Body of pancreas (tissue), 4 donors: ENCODE measurements around the gene NPR1. TPM values are rescaled to one million over a fixed set of nuclear protein-coding genes. Genes with fewer than 3 reads are reported as not detected.

Source experiments
- ATAC-seq: fragments of 150-250 bp; one replicate; pipeline ENCODE4 v1.9.1; 2016
- DNase-seq, 4 donors: peaks; one replicate each; pipeline ENCODE4 v3.0.0-alpha.2; 2019
- H3K27ac ChIP-seq, 4 donors: fragments of 200-600 bp; sonication (generic); 1 replicate in 3 of 4; 2 replicates in 1 of 4; pipeline versions ENCODE4 v1.5.1 to v1.6.1; 2016 to 2019; ENCODE audit warnings: mild to moderate bottlenecking in 1 of 4, mixed read lengths in 1 of 4, moderate library complexity in 1 of 4
- H3K27me3 ChIP-seq, 2 donors: fragments of 200-600 bp; sonication (generic); one replicate each; pipeline ENCODE4 v1.6.0; 2016; ENCODE audit warnings: mild to moderate bottlenecking in 1 of 2
- H3K36me3 ChIP-seq, 2 donors: fragments of 200-600 bp; sonication (generic); replicated peaks in 1 of 2; 2 replicates each; pipeline ENCODE4 v1.5.1; 2016; ENCODE audit warnings: low read depth in 2 of 2; ENCODE audit not compliant: insufficient read depth in 1 of 2
- H3K4me1 ChIP-seq: fragments of 200-600 bp; sonication (generic); one replicate; pipeline ENCODE4 v1.6.0; 2016
- H3K4me3 ChIP-seq, 2 donors: fragments of 200-600 bp; sonication (generic); 1 replicate in 1 of 2; 2 replicates in 1 of 2; pipeline ENCODE4 v1.5.1; 2016 to 2019
- H3K9me3 ChIP-seq, 3 donors: fragments of 200-600 bp; sonication (generic); 1 replicate in 2 of 3; 2 replicates in 1 of 3; pipeline ENCODE4 v1.5.1; 2016
- POLR2A ChIP-seq, 3 donors: fragments of 450-650 bp; IDR thresholded peaks; one replicate each; pipeline ENCODE4 v1.6.1; 2016; ENCODE audit warnings: antibody characterized with exemption in 3 of 3, mild to moderate bottlenecking in 2 of 3
- WGBS, 2 donors: methylation state at CpG; one replicate each; pipeline ENCODE4 v1.1.5; 2017; 5-methylcytosine and 5-hydroxymethylcytosine counted together
- intact Hi-C: fragments of 100-400 bp; cut with DNase I; formaldehyde crosslinking; loops from one replicate; pipeline ENCODE4 v1.15.1; 2023
- microRNA-seq, 2 donors: library from miRNA; unstranded; fragments of <30 nt; microRNA quantifications; one replicate each; pipeline ENCODE4, GENCODE V29; 2016; ENCODE audit warnings: borderline number of aligned reads in 2 of 2, borderline replicate concordance in 2 of 2
- small RNA-seq: library from RNA; depleted of rRNA; stranded (forward); fragments of <200 nt; gene quantifications from one replicate; pipeline ENCODE3, GENCODE V24; 2016
- total RNA-seq, 2 donors: library from RNA; depleted of rRNA; stranded (reverse); fragments of >200 nt; gene quantifications; one replicate each; pipeline ENCODE4 v1.1.0, GENCODE V29; 2016
- TF ChIP-seq, protein P1 (sequence below), 7 experiments: fragments of 450-650 bp in 4 of 7; fragments of 200-600 bp in 3 of 7; sonication (generic) in 3 of 7; IDR thresholded peaks; one replicate each; pipeline ENCODE4 v1.5.1; 2016 to 2019; ENCODE audit warnings: antibody characterized with exemption in 7 of 7

NPR1 gene
- total RNA-seq, 2 donors from 2014 or later = 11.7 to 16.5 TPM

DNA sequence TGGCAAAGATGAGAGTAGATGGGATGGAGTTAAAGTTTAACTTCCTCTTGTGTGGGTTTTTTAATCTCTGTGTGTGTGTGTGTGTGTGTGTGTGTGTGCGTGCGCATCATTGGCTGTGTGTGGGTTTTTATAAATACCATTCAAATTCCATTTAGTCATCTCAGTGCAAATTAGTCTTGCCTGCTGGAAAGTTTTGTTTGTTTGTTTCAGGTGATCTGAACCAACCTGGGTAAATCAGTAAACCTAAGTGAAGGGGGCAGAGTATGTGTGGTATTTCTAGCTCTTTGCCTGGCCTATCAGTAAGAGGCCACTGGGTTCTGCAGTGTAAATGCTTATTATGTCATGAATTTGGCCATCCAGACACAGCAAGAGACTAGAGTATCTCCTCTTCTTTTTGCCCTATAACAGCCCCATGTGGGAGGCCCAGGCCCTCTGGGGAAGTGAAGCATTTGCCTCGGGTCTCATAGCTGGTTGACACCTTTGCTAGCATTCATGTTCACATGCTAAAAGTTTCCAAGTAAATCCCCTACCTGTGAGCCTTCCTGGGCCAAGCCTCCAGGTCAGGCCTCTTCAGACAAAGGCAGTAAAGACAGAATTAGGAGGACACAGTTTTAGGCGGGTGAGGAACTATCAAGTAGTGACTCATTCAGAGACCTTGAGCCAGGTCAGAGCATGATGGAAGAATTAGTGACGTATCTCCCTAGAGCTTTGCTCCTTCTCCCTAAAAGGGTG lies 64.1 kb downstream of the NPR1 start:
- Histone ChIP-seq H3K36me3 (peaks cover 0 to 6% of the 10 kb centered on the region in 2 donors), H3K27ac (peak overlapping the region; percentile 72 to 84 (median 80)), H3K9me3 (no peaks in the 10 kb centered on the region), H3K4me3 (no peak overlapping the region), H3K27me3 (no peaks in the 10 kb centered on the region), H3K4me1 (peaks cover 26% of the 10 kb centered on the region)
- DNase-seq (peak; percentile 45 to 75 (median 67)), ATAC-seq (peak; percentile 93)
- TF ChIP-seq, protein P1, sequence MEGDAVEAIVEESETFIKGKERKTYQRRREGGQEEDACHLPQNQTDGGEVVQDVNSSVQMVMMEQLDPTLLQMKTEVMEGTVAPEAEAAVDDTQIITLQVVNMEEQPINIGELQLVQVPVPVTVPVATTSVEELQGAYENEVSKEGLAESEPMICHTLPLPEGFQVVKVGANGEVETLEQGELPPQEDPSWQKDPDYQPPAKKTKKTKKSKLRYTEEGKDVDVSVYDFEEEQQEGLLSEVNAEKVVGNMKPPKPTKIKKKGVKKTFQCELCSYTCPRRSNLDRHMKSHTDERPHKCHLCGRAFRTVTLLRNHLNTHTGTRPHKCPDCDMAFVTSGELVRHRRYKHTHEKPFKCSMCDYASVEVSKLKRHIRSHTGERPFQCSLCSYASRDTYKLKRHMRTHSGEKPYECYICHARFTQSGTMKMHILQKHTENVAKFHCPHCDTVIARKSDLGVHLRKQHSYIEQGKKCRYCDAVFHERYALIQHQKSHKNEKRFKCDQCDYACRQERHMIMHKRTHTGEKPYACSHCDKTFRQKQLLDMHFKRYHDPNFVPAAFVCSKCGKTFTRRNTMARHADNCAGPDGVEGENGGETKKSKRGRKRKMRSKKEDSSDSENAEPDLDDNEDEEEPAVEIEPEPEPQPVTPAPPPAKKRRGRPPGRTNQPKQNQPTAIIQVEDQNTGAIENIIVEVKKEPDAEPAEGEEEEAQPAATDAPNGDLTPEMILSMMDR (IDR thresholded peaks at IDR 0.05) = no peak
- TF ChIP-seq POLR2A (IDR thresholded peaks at IDR 0.05) = peak in 1 of 3 donors; percentile 21
- intact Hi-C loops = no loop called here
- 32 to 49% methylated on average over 5 of the region's 5 CpGs for WGBS, 2 donors

Small RNAs within 50 kb of the gene (microRNA-seq; reads per million reads assigned to microRNA genes)
- 0 reads per million in 2 donors for gene MIR8083

Small RNAs within 50 kb of the gene (small RNA-seq; reads per million reads assigned to genes)
- not detected for gene MIR8083
- not detected for gene RF00019
- not detected for gene RN7SL372P

Other genes starting within 250 kb of the NPR1 start
- gene S100A7, start 218.0 kb upstream of the NPR1 start, total RNA-seq = not detected
- 10 to 100 TPM; 54.7 to 58.9 TPM for gene S100A6, start 142.7 kb upstream of the NPR1 start, total RNA-seq
- not detected for gene S100A5, start 137.8 kb upstream of the NPR1 start, total RNA-seq
- 10 to 100 TPM; 49.5 to 81.7 TPM for gene S100A4, start 132.9 kb upstream of the NPR1 start, total RNA-seq
- gene S100A3, start 129.4 kb upstream of the NPR1 start, total RNA-seq = not detected
- gene S100A2, start 112.8 kb upstream of the NPR1 start, total RNA-seq = not detected
- 10 to 100 TPM; 20.1 to 42.5 TPM for gene S100A16, start 65.6 kb upstream of the NPR1 start, total RNA-seq
- 10 to 100 TPM; 12.2 to 30.4 TPM for gene S100A14, start 62.4 kb upstream of the NPR1 start, total RNA-seq
- gene S100A13, start 51.2 kb upstream of the NPR1 start, total RNA-seq = 10 to 100 TPM; 65.3 to 88.7 TPM
- gene S100A1, start 50.3 kb upstream of the NPR1 start, total RNA-seq = 10 to 100 TPM in 1 of 2 donors, 1 to 10 TPM in 1; 7.3 to 57.0 TPM
- 10 to 100 TPM; 62.3 to 68.0 TPM for gene CHTOP, start 44.6 kb upstream of the NPR1 start, total RNA-seq
- 10 to 100 TPM; 21.8 to 23.7 TPM for gene SNAPIN, start 20.0 kb upstream of the NPR1 start, total RNA-seq
- 10 to 100 TPM; 57.7 to 59.1 TPM for gene ILF2, start 7.7 kb upstream of the NPR1 start, total RNA-seq
- 10 to 100 TPM; 25.4 to 33.3 TPM for gene INTS3, start 49.4 kb downstream of the NPR1 start, total RNA-seq
- gene SLC27A3, start 96.7 kb downstream of the NPR1 start, total RNA-seq = 10 to 100 TPM; 15.0 to 21.1 TPM
- gene GATAD2B, start 244.3 kb downstream of the NPR1 start, total RNA-seq = 10 to 100 TPM in 1 of 2 donors, 1 to 10 TPM in 1; 7.8 to 12.5 TPM